SH-SY5Y (cell line): Measurements from ENCODE around the gene HSPA12B.

Source experiments
- GATA2 ChIP-seq: IDR thresholded peaks from 2 replicates; pipeline ENCODE4 v1.6.1; 2011; ENCODE audit warnings: mild to moderate bottlenecking, low read depth, low read length
- GATA3 ChIP-seq: IDR thresholded peaks from 2 replicates; pipeline ENCODE4 v1.6.1; 2011; ENCODE audit warnings: low read depth, mild to moderate bottlenecking, low read length, moderate library complexity

The HSPA12B gene

GRCh38 chr20:3710703-3711483 lies 21.6 kb upstream of the HSPA12B start:
- TF ChIP-seq GATA3 (no peak), GATA2 (no peak)

DNA sequence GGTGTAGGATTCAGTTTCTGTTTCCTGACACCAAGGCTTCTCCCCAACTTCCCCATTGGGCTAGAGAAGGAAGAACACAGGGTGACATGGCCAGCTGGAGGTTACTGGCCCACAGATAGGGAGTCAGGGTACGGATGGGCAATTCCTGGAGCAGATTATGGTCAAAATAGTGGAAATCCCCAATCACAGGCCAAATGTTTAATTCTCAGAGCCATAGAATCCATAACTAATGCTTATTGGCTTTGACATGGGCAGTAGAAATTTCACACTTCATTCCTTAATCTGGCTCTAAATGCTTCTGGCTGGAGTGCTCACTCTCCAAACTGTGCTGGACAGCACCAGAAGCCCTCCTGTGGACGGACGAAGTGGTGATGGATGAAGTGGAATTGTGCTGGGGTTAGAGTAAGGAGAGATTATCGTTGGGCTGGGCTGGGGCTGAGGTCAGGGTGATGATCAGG lies 21.0 kb upstream of the HSPA12B start:
- no peak for TF ChIP-seq GATA2
- no peak for TF ChIP-seq GATA3

GRCh38 chr20:3712279-3712873 lies 20.1 kb upstream of the HSPA12B start, which contains the start of gene SIGLEC1:
TSS of gene SIGLEC1 (minus strand) at chr20:3712600. CDS start at chr20:3707128, 5,472 bp downstream.
- no peak for TF ChIP-seq GATA2
- no peak for TF ChIP-seq GATA3

DNA sequence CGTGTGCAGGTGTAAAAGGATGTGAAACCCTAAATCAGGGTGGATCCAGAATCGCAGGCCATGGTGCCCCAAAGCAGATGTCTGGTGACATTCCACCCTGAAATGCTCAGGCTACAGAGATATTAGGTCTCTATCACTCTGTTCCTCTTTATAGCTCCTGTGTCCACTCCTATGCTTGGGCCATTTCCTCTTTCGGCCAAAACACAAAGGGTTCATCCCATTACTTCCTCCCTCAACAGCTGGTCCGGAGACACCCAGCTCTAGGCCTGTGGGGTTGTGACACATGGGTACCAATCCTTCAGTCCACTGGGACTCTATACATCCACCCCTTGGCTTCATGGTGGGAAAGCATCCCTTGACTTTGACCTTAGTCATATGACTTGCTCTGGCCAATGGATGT lies 18.4 kb upstream of the HSPA12B start:
- TF ChIP-seq GATA2 (no peak), GATA3 (no peak)

GRCh38 chr20:3716195-3716834 lies 16.2 kb upstream of the HSPA12B start:
- TF ChIP-seq GATA2 (no peak), GATA3 (no peak)

- TF ChIP-seq GATA2 (no peak), GATA3 (no peak)
These were observed 13.4 kb upstream of the HSPA12B start for GRCh38 chr20:3719046-3719445.

DNA sequence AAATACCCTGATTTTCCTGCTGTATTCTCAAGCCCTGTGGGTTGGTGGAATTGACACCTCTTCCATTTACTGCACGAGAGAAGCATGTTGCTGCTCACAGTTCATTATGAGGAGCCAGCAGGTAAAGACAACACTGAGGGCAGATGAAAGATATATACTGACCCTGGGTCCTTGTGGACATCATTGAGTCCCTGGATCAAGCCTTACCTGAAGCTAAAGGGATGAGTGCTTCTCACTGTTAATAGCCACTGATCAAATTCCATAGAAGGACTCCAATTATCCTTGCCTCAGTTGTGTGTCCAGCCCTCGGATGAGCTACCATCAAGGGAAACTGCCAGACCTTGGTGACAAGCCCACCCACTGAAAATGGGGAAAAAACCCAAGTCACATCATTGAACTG lies 12.4 kb upstream of the HSPA12B start:
- no peak for TF ChIP-seq GATA3
- TF ChIP-seq GATA2 = no peak

GRCh38 chr20:3720626-3721025 lies 11.9 kb upstream of the HSPA12B start:
- no peak for TF ChIP-seq GATA2
- TF ChIP-seq GATA3 = no peak

DNA sequence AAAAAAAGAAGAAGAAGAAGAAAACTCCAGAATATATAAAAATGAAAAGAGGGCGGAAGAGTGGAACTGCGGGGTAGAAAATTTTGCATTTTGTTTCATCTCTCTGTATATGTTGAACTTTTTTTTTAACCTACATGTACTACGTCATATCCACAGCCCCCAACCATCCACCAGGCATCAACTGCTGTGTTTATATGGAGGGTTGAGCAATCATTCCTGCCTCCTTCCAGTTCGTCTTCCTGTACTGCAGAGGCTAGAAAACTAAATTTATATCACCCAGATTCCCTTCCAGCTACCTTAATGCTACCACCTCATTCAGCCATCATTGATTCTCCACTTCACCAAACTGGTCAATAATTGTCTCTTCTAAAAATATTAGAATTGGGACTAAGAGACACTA lies 10.6 kb upstream of the HSPA12B start:
- TF ChIP-seq GATA2 = no peak
- no peak for TF ChIP-seq GATA3

GRCh38 chr20:3723284-3723683 lies 9.2 kb upstream of the HSPA12B start:
- no peak for TF ChIP-seq GATA3
- TF ChIP-seq GATA2 = no peak

DNA sequence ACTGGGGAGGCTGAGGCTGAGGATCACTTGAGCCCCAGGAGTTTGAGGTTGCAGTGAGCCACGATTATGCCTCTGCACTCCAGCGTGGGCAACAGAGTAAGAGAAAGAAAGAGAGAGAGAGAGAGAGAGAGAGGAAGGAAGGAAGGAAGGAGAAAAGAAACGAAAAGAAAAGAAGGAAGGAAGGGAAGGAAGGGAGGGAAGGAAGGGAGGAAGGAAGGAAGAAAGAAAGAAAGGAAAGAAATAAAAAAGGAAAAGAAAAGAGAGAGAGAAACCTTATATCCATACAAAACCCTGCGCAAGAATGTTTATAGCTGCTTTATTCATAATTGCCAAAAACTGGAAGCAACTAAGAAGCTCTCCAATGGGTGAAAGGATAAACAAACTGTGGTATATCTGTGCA lies 8.1 kb upstream of the HSPA12B start:
- TF ChIP-seq GATA3 = no peak
- no peak for TF ChIP-seq GATA2

GRCh38 chr20:3727401-3728021 lies 5.0 kb upstream of the HSPA12B start:
- TF ChIP-seq GATA2 = no peak
- TF ChIP-seq GATA3 = no peak

DNA sequence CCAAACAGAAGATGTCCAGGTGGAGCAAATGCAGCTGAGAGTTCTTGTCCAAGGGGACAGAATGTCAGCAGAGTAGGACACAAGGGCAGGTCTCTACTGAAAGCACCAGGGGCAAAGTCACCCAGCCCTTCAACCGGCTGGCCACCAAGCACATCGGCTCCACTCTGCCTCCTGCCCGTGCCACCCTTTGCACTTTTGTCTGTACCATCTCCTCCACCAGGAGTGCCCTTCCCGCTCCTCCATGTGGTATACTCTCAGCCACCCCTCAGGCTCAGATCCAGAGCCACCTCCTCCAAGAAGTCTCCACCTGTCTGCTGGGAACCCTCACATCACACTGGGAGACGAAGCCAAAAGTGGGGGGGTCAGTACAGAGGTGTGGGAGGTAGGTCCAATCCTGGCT lies 4.1 kb upstream of the HSPA12B start:
- TF ChIP-seq GATA2 = no peak
- no peak for TF ChIP-seq GATA3

DNA sequence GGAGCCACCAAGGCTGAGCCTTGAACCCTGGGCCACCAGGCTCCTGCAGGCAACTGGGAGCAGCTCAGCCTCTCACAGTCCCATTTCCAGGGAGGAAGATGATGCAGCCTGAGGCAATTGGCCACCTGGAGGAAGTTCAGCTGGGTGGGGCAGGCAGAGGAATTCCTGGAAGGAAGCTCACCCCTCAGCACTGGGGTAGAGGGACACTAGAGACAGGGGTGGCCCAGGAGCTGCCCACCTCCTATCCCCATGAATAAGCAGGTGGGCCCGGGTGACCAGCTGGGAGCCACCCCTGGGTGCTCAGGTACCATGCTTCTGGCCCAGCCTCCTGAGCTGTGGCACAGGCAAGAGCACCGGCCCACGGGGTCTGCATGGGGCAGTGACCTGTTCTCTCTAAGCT lies 3.6 kb upstream of the HSPA12B start:
- no peak for TF ChIP-seq GATA3
- no peak for TF ChIP-seq GATA2

DNA sequence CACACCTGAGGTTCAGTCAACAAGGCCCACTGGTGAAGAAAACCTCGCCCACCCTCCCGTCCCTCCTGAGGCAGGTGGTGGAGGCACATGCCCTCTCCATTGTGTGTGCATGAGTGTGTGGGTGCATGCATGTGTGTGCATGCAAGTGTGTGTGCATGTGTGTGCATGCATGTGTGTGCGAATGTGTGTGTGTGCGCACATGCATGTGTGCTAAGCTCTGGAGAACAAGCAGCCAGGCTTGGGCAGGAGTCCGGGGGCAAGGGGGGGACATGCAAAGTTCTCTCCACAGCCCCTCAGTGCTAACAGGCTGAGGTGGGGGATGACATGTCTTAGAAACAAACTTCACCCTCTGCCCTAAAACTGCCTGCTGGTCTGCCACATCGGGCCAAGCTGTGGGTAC lies 3.1 kb upstream of the HSPA12B start:
- TF ChIP-seq GATA2 = no peak
- TF ChIP-seq GATA3 = no peak

DNA sequence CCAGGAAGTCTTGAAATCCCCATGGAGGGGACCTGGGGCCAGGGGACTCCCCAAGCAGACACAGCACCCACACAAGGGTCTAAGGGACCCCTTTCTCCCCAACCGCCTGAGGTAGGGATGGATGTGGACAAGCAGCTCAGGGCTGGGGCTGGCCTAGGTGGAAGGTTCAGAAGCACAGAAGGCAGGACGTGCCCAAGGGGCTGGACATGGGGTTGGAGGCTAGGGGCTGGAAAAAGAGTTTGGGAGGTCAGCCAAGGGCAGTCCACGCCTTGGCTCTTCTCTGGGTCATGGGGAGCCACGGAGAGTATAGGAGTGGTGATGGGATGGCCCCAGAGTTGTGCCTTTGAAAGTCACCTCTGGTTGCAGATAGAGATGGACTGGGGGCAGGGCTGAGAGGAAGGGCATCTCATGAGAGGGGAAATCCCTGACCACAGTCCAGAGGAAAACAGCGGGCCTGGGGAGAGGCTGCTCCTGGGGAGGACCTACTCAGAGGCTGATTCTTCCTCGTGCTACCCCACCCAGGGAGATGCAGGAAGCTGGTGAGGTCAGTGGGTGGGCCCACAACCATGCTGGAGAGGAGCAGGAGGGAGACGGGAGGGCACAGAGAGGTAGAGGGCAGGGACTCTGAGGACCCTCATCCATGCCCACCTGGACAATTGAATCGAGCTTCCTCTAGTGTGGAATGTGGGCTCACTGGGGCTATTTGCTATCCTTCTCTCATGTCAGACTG lies 2.5 kb upstream of the HSPA12B start:
- no peak for TF ChIP-seq GATA2
- no peak for TF ChIP-seq GATA3
